HG03025 (cell line): ENCODE data around the gene CD53.

ENCODE experiments used
- ATAC-seq: cut with Tn5 transposase; IDR thresholded peaks from one replicate; pipeline ENCODE4 v1.9.1; 2021; ENCODE audit warnings: mild to moderate bottlenecking, moderate library complexity; ENCODE audit not compliant: unreplicated experiment, low FRiP score

Gene CD53

GRCh38 chr1:110875216-110875731, 2.3 kb downstream of the CD53 start:
- peak; percentile 35 for ATAC-seq

DNA sequence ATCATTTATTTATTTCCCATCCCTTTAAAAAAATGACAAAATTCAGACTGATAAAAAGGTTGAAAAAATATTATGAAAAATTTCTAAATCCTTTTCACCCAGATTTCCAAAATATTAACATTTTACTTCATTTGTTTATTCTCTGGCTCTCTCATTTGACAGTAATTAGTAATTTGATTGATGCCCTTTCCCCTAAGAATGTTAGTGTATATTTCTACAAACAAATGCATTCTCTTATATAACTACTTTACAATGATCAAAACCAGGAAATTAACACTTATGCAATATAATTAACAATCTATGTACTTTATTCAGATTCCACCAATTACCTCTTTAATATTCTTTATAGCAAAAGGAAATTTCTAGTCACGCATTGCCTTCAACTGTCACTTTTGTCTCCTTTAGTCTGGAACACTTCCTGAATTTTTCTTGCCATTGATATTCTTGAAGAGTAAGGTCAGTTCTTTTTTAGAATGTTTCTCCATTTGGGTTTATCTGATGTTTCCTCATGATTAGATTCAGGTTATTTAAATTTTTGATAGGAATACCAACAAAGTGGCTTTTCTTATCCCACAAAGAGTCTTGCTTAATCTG, 3.9 kb downstream of the CD53 start:
- no peak for ATAC-seq

GRCh38 chr1:110877364-110877763, 4.4 kb downstream of the CD53 start:
- ATAC-seq = no peak

DNA sequence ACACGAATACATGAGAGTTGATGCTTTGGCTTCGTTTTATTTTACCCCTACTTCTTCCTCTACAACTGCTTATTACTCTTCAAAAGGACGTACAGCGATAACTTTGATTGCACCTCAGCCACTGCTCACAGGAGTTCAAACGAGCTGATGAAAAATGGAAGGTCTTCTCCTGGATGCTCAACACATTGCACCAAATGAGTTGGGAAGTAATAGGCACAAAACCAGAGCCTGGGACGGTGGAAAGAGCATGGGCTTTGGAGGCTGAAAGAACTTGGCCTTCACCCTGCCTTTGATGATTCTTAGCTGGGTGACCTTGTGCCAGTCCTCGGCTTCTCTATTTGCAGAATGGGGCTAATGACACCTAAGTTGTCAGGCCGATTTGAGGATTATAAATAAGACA, 4.8 kb downstream of the CD53 start:
- no peak for ATAC-seq

DNA sequence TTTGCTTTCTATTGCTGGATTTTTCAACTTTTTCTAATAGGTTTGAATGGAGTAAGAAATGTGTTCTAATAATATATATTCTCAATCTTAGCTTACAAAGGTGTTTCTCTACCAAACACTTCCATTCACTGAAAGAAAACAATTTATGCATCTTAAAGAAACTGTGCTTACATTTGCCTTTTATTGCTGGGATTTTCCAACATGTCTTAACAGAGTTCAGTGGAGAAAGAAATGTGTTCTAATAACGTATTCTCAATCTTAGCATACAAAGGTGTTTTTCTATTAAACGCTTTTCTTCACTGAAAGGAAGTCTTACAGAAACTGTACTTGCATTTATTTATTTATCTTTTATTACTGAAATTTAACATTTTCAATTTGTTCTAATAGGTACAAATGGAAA, 5.6 kb downstream of the CD53 start:
- ATAC-seq = no peak

GRCh38 chr1:110878993-110879392, 6.0 kb downstream of the CD53 start:
- ATAC-seq = no peak

DNA sequence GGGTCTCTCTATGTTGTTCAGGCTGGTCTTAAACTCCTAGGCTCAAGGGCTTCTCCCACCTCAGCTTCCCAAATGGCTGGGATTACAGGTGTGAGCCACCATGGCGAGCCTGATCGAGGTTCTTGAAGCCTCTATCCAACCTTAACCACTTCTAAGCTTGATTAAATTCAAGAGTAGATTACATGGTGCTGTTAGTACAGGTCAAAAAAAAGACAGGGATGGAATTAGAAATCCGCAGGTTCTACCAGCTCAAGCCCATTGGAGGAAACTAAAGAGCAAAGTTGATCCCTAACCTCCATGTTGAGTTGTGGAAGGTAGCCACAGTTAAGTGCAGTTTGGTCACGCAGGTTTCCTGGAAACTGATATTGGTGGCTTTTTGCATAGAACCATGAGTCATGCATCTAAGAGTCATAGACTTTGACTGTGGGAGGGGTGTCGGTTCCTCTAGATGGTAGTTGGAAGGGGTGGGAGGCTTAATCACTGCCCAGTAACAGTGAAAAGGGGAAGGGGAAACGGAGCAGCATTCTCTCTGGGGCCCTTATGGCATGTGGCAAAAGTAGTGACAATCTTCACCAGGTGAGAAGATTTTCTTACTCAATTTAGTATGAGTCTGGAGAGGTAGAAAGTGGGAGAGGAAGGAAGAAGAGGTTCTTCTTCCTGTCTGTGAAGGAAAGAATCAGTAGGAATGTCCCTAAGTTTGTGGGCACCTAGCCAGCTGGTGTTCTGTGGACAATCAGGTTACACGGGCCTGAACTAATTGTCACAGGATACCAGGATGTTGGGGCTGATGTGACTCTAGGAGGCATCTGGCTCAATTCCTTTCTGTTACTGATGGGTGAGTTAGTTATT, 7.0 kb downstream of the CD53 start:
- ATAC-seq = no peak

- ATAC-seq = no peak
Measured at GRCh38 chr1:110880708-110881374, 7.9 kb downstream of the CD53 start.

- ATAC-seq = no peak
Measured at GRCh38 chr1:110888049-110888448, 15.1 kb downstream of the CD53 start.

DNA sequence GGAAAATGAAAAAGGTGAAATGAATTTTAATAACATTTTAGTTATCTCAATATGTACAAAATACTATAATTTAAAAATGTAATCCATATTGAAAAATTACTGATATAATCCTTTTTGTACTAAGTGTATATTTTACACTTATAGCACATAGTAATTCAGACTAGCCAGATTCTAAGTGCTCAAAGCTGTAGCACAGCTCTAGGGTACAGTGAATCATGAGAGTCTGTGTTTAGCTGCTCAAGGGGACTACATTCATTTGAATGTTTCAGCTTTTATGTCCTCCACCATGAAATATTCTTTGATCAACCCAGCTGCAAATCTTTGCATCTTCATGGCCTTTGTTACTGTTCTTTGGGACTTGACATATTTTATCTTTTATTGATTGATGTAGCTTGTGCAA, 15.7 kb downstream of the CD53 start:
- ATAC-seq = no peak

GRCh38 chr1:110890474-110891196, 17.7 kb downstream of the CD53 start:
- ATAC-seq = no peak

DNA sequence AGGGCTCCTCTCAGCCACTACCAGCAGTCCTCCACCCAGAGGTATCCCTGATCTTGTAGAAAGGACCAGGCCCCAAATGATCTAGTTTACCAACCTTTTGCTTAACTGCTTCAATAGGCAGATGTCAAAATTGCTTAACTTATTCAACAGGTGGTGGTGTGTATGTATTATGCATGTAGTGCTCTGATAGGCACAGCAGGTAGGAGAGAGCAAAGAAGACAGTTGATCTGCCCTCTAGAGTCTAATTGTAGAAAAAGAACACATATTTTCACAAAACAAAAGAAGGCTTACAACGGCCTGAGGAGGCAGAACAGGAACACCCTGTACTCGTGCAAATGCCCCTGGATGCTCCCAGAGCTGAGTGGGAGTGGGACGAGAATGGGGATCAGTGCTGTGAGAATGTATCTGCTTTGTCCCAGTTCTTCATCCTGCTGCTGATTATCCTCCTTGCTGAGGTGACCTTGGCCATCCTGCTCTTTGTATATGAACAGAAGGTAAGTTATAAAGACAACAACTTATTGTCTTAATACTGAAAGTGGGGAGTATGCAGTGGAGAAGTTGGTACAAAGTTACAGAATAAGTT, 21.1 kb downstream of the CD53 start:
- ATAC-seq = no peak

DNA sequence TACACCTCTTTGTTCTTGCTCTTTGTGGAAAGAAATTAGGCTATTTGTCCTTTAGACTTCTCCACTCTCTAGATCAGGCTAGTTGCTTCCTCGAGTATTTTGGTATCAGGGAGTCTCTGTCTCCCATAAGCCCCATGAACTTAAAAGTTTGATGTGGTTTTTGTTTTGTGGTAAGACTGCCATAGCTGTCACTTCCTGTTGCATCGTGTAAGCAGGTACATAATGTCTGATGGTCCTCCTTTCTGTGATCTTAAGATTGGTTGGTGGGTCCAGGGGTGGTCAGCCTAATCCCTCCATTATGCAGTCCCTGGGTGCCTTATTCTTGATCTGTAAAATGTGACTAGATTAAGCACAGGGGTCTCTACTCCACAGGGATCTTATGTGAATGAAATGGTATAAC, 23.1 kb downstream of the CD53 start:
- ATAC-seq = no peak

- ATAC-seq = no peak
Measured at GRCh38 chr1:110897681-110898080, 24.7 kb downstream of the CD53 start.

- ATAC-seq = no peak
Measured at GRCh38 chr1:110898734-110899457, 25.9 kb downstream of the CD53 start.

- ATAC-seq = no peak
Measured at GRCh38 chr1:110899458-110899843, 26.5 kb downstream of the CD53 start.

DNA sequence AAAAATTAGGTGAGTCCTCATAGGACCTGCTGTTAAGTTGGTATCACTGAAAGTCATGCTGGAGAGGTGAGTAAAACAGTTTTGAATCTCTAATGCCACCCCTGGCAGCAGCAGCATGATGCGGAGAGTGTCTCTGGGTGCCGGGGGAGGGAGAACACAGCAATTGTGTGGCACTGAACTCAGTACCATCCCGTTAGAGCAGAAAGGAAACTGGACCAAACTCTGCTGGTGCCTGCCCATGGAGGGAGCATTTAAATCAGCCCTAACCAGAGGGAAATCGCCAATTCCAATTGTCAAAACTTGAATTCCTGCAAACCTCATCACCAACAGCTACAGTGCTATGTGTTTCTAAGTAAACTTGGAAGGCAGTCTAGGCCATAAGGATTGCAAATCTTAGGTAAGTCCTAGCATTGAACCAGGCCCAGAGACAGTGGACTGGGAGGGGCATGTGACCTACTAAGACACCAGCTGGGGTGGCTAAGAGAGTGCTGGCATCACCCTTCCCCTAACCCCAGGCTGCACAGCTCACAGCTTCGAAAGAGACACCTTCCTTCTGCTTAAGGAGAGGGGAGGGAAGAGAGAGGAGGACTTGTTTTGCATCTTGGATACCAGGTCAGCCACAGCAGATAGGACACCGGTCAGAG, 30.0 kb downstream of the CD53 start:
- no peak for ATAC-seq

GRCh38 chr1:110903853-110904500, 31.0 kb downstream of the CD53 start:
- no peak for ATAC-seq

DNA sequence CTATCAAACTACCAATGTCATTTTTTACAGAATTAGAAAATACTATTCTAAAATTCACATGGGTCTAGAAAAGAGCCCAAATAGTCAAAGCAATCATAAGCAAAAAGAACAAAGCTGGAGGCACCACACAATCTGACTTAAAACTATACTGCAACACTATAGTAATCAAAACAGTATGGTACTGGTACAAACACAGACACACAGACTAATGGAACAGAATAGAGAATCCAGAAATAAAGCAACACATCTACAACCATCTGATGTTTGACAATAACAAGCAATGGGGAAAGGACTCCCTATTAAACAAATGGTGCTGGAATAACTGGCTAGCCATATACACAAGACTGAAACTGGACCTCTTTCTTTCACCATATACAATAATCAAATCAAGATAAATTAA, 39.8 kb downstream of the CD53 start:
- no peak for ATAC-seq
